HG03064 (cell line): ENCODE data around the gene CYP4B1.
"Not testable (repeated sequence)": the region's sequence is repeated elsewhere in the genome, so short reads cannot be mapped to it uniquely, and the experiment has no call there.

ENCODE experiments used
- ATAC-seq: cut with Tn5 transposase; IDR thresholded peaks from one replicate; pipeline ENCODE4 v1.9.1; 2021; ENCODE audit warnings: low read depth; ENCODE audit not compliant: unreplicated experiment

Gene CYP4B1

GRCh38 chr1:46812996-46813857, 14.4 kb downstream of the CYP4B1 start:
- ATAC-seq, result no peak

- no peak for ATAC-seq
These were observed 15.1 kb downstream of the CYP4B1 start for GRCh38 chr1:46813858-46814396.

- ATAC-seq, result no peak
These were observed 16.3 kb downstream of the CYP4B1 start for GRCh38 chr1:46815133-46815532.

- ATAC-seq, result no peak
These were observed 18.1 kb downstream of the CYP4B1 start for GRCh38 chr1:46816930-46817329.

GRCh38 chr1:46817814-46818213, 19.0 kb downstream of the CYP4B1 start:
- no peak for ATAC-seq

- no peak for ATAC-seq
These were observed 19.7 kb downstream of the CYP4B1 start for GRCh38 chr1:46818591-46818990.

GRCh38 chr1:46819335-46819734, 20.5 kb downstream of the CYP4B1 start:
- ATAC-seq, result no peak

GRCh38 chr1:46820076-46820475, 21.2 kb downstream of the CYP4B1 start:
- no peak for ATAC-seq

- ATAC-seq, result no peak
These were observed 21.8 kb downstream of the CYP4B1 start for GRCh38 chr1:46820560-46821060.

- no peak for ATAC-seq
These were observed 23.5 kb downstream of the CYP4B1 start for GRCh38 chr1:46822248-46822826.

- ATAC-seq, result no peak
These were observed 24.3 kb downstream of the CYP4B1 start for GRCh38 chr1:46823151-46823550.

GRCh38 chr1:46826892-46827291, 28.0 kb downstream of the CYP4B1 start:
- not testable (repeated sequence) for ATAC-seq

- no peak for ATAC-seq
These were observed 31.9 kb downstream of the CYP4B1 start for GRCh38 chr1:46830665-46831322.

GRCh38 chr1:46835469-46835868, 36.6 kb downstream of the CYP4B1 start:
- not testable (repeated sequence) for ATAC-seq

- ATAC-seq, result not testable (repeated sequence)
These were observed 47.5 kb downstream of the CYP4B1 start for GRCh38 chr1:46846386-46846785.

- ATAC-seq, result not testable (repeated sequence)
These were observed 58.8 kb downstream of the CYP4B1 start for GRCh38 chr1:46857660-46858065.

- ATAC-seq, result no peak
These were observed 63.5 kb downstream of the CYP4B1 start for GRCh38 chr1:46862348-46862747.
